Esophagus muscularis mucosa (tissue), 4 donors: ENCODE results near the gene NCKAP5.

Experiments used
- EP300 ChIP-seq: sonication (generic); formaldehyde crosslinking; IDR thresholded peaks from one replicate; pipeline ENCODE4 v1.6.1; 2017; ENCODE audit warnings: antibody characterized with exemption
- POLR2A ChIP-seq: fragments of 450-650 bp; IDR thresholded peaks from one replicate; pipeline ENCODE4 v1.6.1; 2017; ENCODE audit warnings: antibody characterized with exemption, moderate library complexity, mild to moderate bottlenecking, low read depth
- TF ChIP-seq, protein P1 (sequence below), 3 experiments: fragments of 200-600 bp in 2 of 3; fragments of 450-650 bp in 1 of 3; sonication (generic) in 2 of 3; IDR thresholded peaks; one replicate each; pipeline ENCODE4 v1.5.1; 2017 to 2019; ENCODE audit warnings: antibody characterized with exemption in 3 of 3, mild to moderate bottlenecking in 2 of 3, moderate library complexity in 1 of 3

DNA sequence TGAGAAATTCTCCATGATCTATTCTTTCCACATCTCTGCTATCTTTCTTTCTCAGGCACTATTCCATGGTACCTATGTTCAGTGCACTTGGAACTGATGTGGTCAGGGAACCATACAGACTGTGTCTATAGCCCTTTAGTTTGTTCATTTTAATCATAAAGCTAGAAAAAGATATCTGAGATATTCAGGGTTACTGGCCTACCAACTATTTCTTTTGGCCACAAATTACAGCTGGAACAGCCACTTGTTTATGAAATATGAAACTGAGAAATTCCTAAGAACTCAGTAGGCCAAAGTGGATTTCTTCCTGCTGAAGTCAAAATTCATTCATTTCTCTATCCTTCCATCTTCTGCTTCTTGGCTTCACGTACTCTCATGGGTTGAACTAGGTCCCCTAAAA lies 875.4 kb downstream of the NCKAP5 start:
- TF ChIP-seq, protein P1, sequence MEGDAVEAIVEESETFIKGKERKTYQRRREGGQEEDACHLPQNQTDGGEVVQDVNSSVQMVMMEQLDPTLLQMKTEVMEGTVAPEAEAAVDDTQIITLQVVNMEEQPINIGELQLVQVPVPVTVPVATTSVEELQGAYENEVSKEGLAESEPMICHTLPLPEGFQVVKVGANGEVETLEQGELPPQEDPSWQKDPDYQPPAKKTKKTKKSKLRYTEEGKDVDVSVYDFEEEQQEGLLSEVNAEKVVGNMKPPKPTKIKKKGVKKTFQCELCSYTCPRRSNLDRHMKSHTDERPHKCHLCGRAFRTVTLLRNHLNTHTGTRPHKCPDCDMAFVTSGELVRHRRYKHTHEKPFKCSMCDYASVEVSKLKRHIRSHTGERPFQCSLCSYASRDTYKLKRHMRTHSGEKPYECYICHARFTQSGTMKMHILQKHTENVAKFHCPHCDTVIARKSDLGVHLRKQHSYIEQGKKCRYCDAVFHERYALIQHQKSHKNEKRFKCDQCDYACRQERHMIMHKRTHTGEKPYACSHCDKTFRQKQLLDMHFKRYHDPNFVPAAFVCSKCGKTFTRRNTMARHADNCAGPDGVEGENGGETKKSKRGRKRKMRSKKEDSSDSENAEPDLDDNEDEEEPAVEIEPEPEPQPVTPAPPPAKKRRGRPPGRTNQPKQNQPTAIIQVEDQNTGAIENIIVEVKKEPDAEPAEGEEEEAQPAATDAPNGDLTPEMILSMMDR (IDR thresholded peaks at IDR 0.05): no peak
- TF ChIP-seq EP300 (no peak), POLR2A (no peak)
